Upper lobe of right lung (tissue), 1 donor: ENCODE data around the gene EXOC4. TPM values are rescaled to one million over a fixed set of nuclear protein-coding genes. Genes with fewer than 3 reads are reported as not detected.

Experiments
- ATAC-seq: fragments of 200-7000 bp; cut with Tn5 transposase; one replicate; pipeline ENCODE4 v1.9.1; 2020; ENCODE audit warnings: mild to moderate bottlenecking, moderate library complexity
- DNase-seq: peaks from one replicate; pipeline ENCODE4 v3.0.0-alpha.2; 2020
- H3K27ac ChIP-seq: fragments of 200-600 bp; one replicate; pipeline ENCODE4 v1.8.0; 2022
- H3K27me3 ChIP-seq: fragments of 200-600 bp; one replicate; pipeline ENCODE4 v1.8.0; 2022; ENCODE audit warnings: mild to moderate bottlenecking
- H3K36me3 ChIP-seq: fragments of 200-600 bp; one replicate; pipeline ENCODE4 v1.8.0; 2022
- H3K4me1 ChIP-seq: fragments of 200-600 bp; one replicate; pipeline ENCODE4 v1.8.0; 2022
- H3K4me3 ChIP-seq: fragments of 200-600 bp; one replicate; pipeline ENCODE4 v1.8.0; 2022; ENCODE audit warnings: mild to moderate bottlenecking
- H3K9me3 ChIP-seq: fragments of 200-600 bp; one replicate; pipeline ENCODE4 v1.8.0; 2022
- CTCF ChIP-seq: fragments of 200-600 bp; IDR thresholded peaks from one replicate; pipeline ENCODE4 v1.8.0; 2022; ENCODE audit warnings: antibody characterized with exemption
- intact Hi-C: fragments of 100-400 bp; cut with DNase I; formaldehyde crosslinking; loops from one replicate; pipeline ENCODE4 v1.11.0; 2022
- total RNA-seq: library from RNA; stranded (reverse); fragmentation: NEBNext Ultra II Directional; extraction: Animal tissue kit (Norgen Biotek cat#: 25700); gene quantifications from one replicate; pipeline ENCODE4 v1.2.1, GENCODE V29; 2021
- donor health status: DM: no; HTN: yes; CAD: no; lungs with severe emphysema.

Gene EXOC4
- total RNA-seq, 1 donor from 2014 or later: 73.5 TPM

- intact Hi-C loops: no loop called here
- no peak for TF ChIP-seq CTCF
Observed at GRCh38 chr7:133572843-133573242, 320.0 kb downstream of the EXOC4 start.

GRCh38 chr7:133573554-133574265 lies 320.8 kb downstream of the EXOC4 start:
- intact Hi-C loops: no loop called here
- Histone ChIP-seq H3K27me3 (no peaks in the 10 kb centered on the region), H3K4me3 (no peak overlapping the region), H3K36me3 (no peaks in the 10 kb centered on the region), H3K4me1 (no peaks in the 10 kb centered on the region), H3K9me3 (no peaks in the 10 kb centered on the region), H3K27ac (no peak overlapping the region)
- no peak for DNase-seq
- ATAC-seq: no peak
- no peak for TF ChIP-seq CTCF

More at GRCh38 chr7:133572843-133573242, 320.0 kb downstream of the EXOC4 start:
- no peak overlapping the region for H3K4me3 ChIP-seq
- H3K27ac ChIP-seq: no peak overlapping the region
- H3K27me3 ChIP-seq: no peaks in the 10 kb centered on the region
- no peak for DNase-seq
- H3K36me3 ChIP-seq: no peaks in the 10 kb centered on the region
- H3K9me3 ChIP-seq: no peaks in the 10 kb centered on the region
- no peak for ATAC-seq
- no peaks in the 10 kb centered on the region for H3K4me1 ChIP-seq

GRCh38 chr7:133575726-133576440 lies 323.0 kb downstream of the EXOC4 start:
- no peak for DNase-seq
- Histone ChIP-seq H3K36me3 (no peaks in the 10 kb centered on the region), H3K4me3 (no peak overlapping the region), H3K27me3 (no peaks in the 10 kb centered on the region), H3K4me1 (no peaks in the 10 kb centered on the region), H3K27ac (no peak overlapping the region), H3K9me3 (no peaks in the 10 kb centered on the region)
- no peak for TF ChIP-seq CTCF
- intact Hi-C loops: no loop called here
- ATAC-seq: no peak

- Histone ChIP-seq H3K27me3 (no peaks in the 10 kb centered on the region), H3K27ac (no peak overlapping the region), H3K9me3 (no peaks in the 10 kb centered on the region), H3K4me1 (no peaks in the 10 kb centered on the region), H3K36me3 (no peaks in the 10 kb centered on the region), H3K4me3 (no peak overlapping the region)
- no peak for TF ChIP-seq CTCF
- intact Hi-C loops: no loop called here
- ATAC-seq (no peak), DNase-seq (no peak)
Observed at GRCh38 chr7:133576612-133577168, 323.8 kb downstream of the EXOC4 start.

- Histone ChIP-seq H3K27ac (no peak overlapping the region), H3K36me3 (no peaks in the 10 kb centered on the region), H3K27me3 (no peaks in the 10 kb centered on the region), H3K4me3 (no peak overlapping the region), H3K9me3 (no peaks in the 10 kb centered on the region), H3K4me1 (no peaks in the 10 kb centered on the region)
- no peak for TF ChIP-seq CTCF
- DNase-seq (no peak), ATAC-seq (no peak)
- intact Hi-C loops: no loop called here
Observed at GRCh38 chr7:133582766-133583523, 330.1 kb downstream of the EXOC4 start.
